Ishikawa (cell line): ENCODE measurements around the gene CCNL2.

Experiments used
- EGR1 ChIP-seq: IDR thresholded peaks from 2 replicates; pipeline ENCODE4 v1.6.1; 2012
- ZBTB7A ChIP-seq: IDR thresholded peaks from 2 replicates; pipeline ENCODE4 v1.6.1; 2012; ENCODE audit warnings: low read depth

- TF ChIP-seq ZBTB7A (no peak), EGR1 (no peak)
These were observed 57.0 kb downstream of the CCNL2 start for GRCh38 chr1:1342061-1342562.
